Right atrium auricular region (tissue), 2 donors: Measurements from ENCODE around the gene SIGLEC5. TPM values are rescaled to one million over a fixed set of nuclear protein-coding genes. Genes with fewer than 3 reads are reported as not detected.

ENCODE experiments used
- DNase-seq: peaks from one replicate; pipeline ENCODE4 v3.0.0-alpha.2; 2019; ENCODE audit warnings: low spot score
- H3K27ac ChIP-seq, 2 donors: fragments of 200-600 bp; sonication (generic); 1 replicate in 1 of 2; 2 replicates in 1 of 2; pipeline ENCODE4 v1.5.1; 2016 to 2019
- H3K27me3 ChIP-seq, 2 donors: fragments of 200-600 bp; sonication (generic); one replicate each; pipeline versions ENCODE4 v1.5.1 to v1.6.0; 2017 to 2019
- H3K36me3 ChIP-seq: fragments of 200-600 bp; sonication (generic); one replicate; pipeline ENCODE4 v1.5.1; 2016
- H3K4me1 ChIP-seq, 2 donors: fragments of 200-600 bp; sonication (generic); one replicate each; pipeline versions ENCODE4 v1.5.1 to v1.6.0; 2017 to 2019
- H3K4me3 ChIP-seq, 2 donors: fragments of 200-600 bp; sonication (generic); 1 replicate in 1 of 2; 2 replicates in 1 of 2; pipeline ENCODE4 v1.5.1; 2017 to 2019; ENCODE audit warnings: mild to moderate bottlenecking in 1 of 2, moderate library complexity in 1 of 2
- H3K9me3 ChIP-seq, 2 donors: fragments of 200-600 bp; sonication (generic); one replicate each; pipeline ENCODE4 v1.5.1; 2019
- CTCF ChIP-seq, 2 donors: fragments of 200-600 bp; sonication (generic); IDR thresholded peaks; one replicate each; pipeline ENCODE4 v1.5.1; 2019; ENCODE audit warnings: antibody characterized with exemption in 2 of 2
- total RNA-seq, 2 donors: library from RNA; depleted of rRNA; stranded (reverse); fragments of >200 nt; gene quantifications; one replicate each; pipeline ENCODE4 v1.1.0, GENCODE V29; 2016

The SIGLEC5 gene
- total RNA-seq, 2 donors from 2014 or later: 1.7 TPM; not detected in 1

GRCh38 chr19:51663650-51664049, 33.4 kb upstream of the SIGLEC5 start:
- no peaks in the 10 kb centered on the region for H3K9me3 ChIP-seq
- H3K4me3 ChIP-seq: no peak overlapping the region
- no peaks in the 10 kb centered on the region for H3K36me3 ChIP-seq
- H3K4me1 ChIP-seq: no peaks in the 10 kb centered on the region
- TF ChIP-seq CTCF (IDR thresholded peaks at IDR 0.05): no peak
- H3K27me3 ChIP-seq: no peaks in the 10 kb centered on the region
- DNase-seq: no peak
- no peak overlapping the region for H3K27ac ChIP-seq

- DNase-seq: no peak
- H3K27ac ChIP-seq: no peak overlapping the region
- no peaks in the 10 kb centered on the region for H3K9me3 ChIP-seq
- H3K4me3 ChIP-seq: no peak overlapping the region
- H3K36me3 ChIP-seq: no peaks in the 10 kb centered on the region
- TF ChIP-seq CTCF (IDR thresholded peaks at IDR 0.05): peak in 1 of 2 donors; percentile 71
- no peaks in the 10 kb centered on the region for H3K27me3 ChIP-seq
- H3K4me1 ChIP-seq: peaks cover 0 to 4% of the 10 kb centered on the region in 2 donors
Measured at GRCh38 chr19:51660975-51661600, 30.9 kb upstream of the SIGLEC5 start.

GRCh38 chr19:51654783-51655182, 24.6 kb upstream of the SIGLEC5 start:
- Histone ChIP-seq H3K27ac (no peak overlapping the region), H3K27me3 (no peaks in the 10 kb centered on the region), H3K36me3 (no peaks in the 10 kb centered on the region), H3K4me1 (peaks cover 0 to 4% of the 10 kb centered on the region in 2 donors), H3K4me3 (no peak overlapping the region), H3K9me3 (no peaks in the 10 kb centered on the region)
- no peak for TF ChIP-seq CTCF (IDR thresholded peaks at IDR 0.05)
- no peak for DNase-seq

- Histone ChIP-seq H3K27ac (no peak overlapping the region), H3K4me3 (no peak overlapping the region), H3K36me3 (no peaks in the 10 kb centered on the region), H3K27me3 (no peaks in the 10 kb centered on the region), H3K9me3 (no peaks in the 10 kb centered on the region), H3K4me1 (peaks cover 0 to 4% of the 10 kb centered on the region in 2 donors)
- TF ChIP-seq CTCF (IDR thresholded peaks at IDR 0.05): no peak
- no peak for DNase-seq
Measured at GRCh38 chr19:51653162-51653561, 23.0 kb upstream of the SIGLEC5 start.

- no peak for DNase-seq
- Histone ChIP-seq H3K27ac (no peak overlapping the region), H3K27me3 (no peaks in the 10 kb centered on the region), H3K36me3 (no peaks in the 10 kb centered on the region), H3K4me3 (no peak overlapping the region), H3K9me3 (no peaks in the 10 kb centered on the region), H3K4me1 (peaks cover 0 to 4% of the 10 kb centered on the region in 2 donors)
- TF ChIP-seq CTCF (IDR thresholded peaks at IDR 0.05): no peak
Measured at GRCh38 chr19:51652266-51652665, 22.1 kb upstream of the SIGLEC5 start.
